H9 (cell line): ENCODE data around the gene ZNF215. TPM values are rescaled to one million over a fixed set of nuclear protein-coding genes. Genes with fewer than 3 reads are reported as not detected.

Source experiments
- DNase-seq: peaks from one replicate; pipeline ENCODE4 v3.0.0-alpha.2; 2017
- H2AFZ ChIP-seq: one replicate; pipeline ENCODE4 v1.6.1; 2013; ENCODE audit warnings: mild to moderate bottlenecking, low read length, control low read depth, moderate library complexity
- H2AK5ac ChIP-seq: 2 replicates; pipeline ENCODE4 v1.6.1; 2013; ENCODE audit warnings: low read length, control low read depth, mixed read lengths; ENCODE audit not compliant: insufficient read length
- H2BK120ac ChIP-seq: one replicate; pipeline ENCODE4 v1.6.1; 2013; ENCODE audit warnings: low read depth, mild to moderate bottlenecking, low read length, control low read depth, inconsistent platforms; ENCODE audit not compliant: poor library complexity, severe bottlenecking
- H2BK12ac ChIP-seq: 2 replicates; pipeline ENCODE4 v1.6.1; 2013; ENCODE audit warnings: low read length, control low read depth, mixed read lengths, low read depth; ENCODE audit not compliant: insufficient read length
- H2BK15ac ChIP-seq: 2 replicates; pipeline ENCODE4 v1.6.1; 2013; ENCODE audit warnings: low read depth, low read length, control low read depth
- H2BK20ac ChIP-seq: one replicate; pipeline ENCODE4 v1.6.1; 2013; ENCODE audit warnings: low read depth, mild to moderate bottlenecking, low read length, control low read depth, inconsistent platforms; ENCODE audit not compliant: poor library complexity, severe bottlenecking
- H2BK5ac ChIP-seq: 2 replicates; pipeline ENCODE4 v1.6.1; 2013; ENCODE audit warnings: low read length, control low read depth, mixed read lengths; ENCODE audit not compliant: insufficient read length
- H3K14ac ChIP-seq: 2 replicates; pipeline ENCODE4 v1.6.1; 2013; ENCODE audit warnings: low read length, control low read depth; ENCODE audit not compliant: insufficient read depth
- H3K18ac ChIP-seq: 2 replicates; pipeline ENCODE4 v1.6.1; 2013; ENCODE audit warnings: low read depth, mild to moderate bottlenecking, mixed read lengths, low read length, control low read depth; ENCODE audit not compliant: insufficient read length
- H3K23ac ChIP-seq: 2 replicates; pipeline ENCODE4 v1.6.1; 2013; ENCODE audit warnings: low read length, control low read depth, mixed read lengths, low read depth; ENCODE audit not compliant: insufficient read length
- H3K23me2 ChIP-seq: 2 replicates; pipeline ENCODE4 v1.6.1; 2013; ENCODE audit warnings: low read depth, mild to moderate bottlenecking, mixed read lengths, low read length, control low read depth; ENCODE audit not compliant: insufficient read length, poor library complexity, severe bottlenecking
- H3K27ac ChIP-seq: 2 replicates; pipeline ENCODE4 v1.5.1; 2013; ENCODE audit warnings: low read length, control low read depth, mixed read lengths, low read depth; ENCODE audit not compliant: insufficient read length
- H3K27me3 ChIP-seq: 2 replicates; pipeline ENCODE4 v1.6.1; 2013; ENCODE audit warnings: low read length, control low read depth, inconsistent platforms; ENCODE audit not compliant: insufficient read depth
- H3K4ac ChIP-seq: 2 replicates; pipeline ENCODE4 v1.6.1; 2013; ENCODE audit warnings: low read depth, mild to moderate bottlenecking, control low read depth, inconsistent platforms, low read length, moderate library complexity
- H3K4me1 ChIP-seq: 2 replicates; pipeline ENCODE4 v1.6.1; 2013; ENCODE audit warnings: low read length, control low read depth, inconsistent platforms; ENCODE audit not compliant: insufficient read depth
- H3K4me2 ChIP-seq: 2 replicates; pipeline ENCODE4 v1.6.1; 2013; ENCODE audit warnings: low read length, control low read depth, mixed read lengths; ENCODE audit not compliant: insufficient read length, insufficient read depth
- H3K56ac ChIP-seq: 2 replicates; pipeline ENCODE4 v1.6.1; 2013; ENCODE audit warnings: low read depth, mild to moderate bottlenecking, mixed read lengths, low read length, control low read depth; ENCODE audit not compliant: insufficient read length
- H3K79me1 ChIP-seq: 2 replicates; pipeline ENCODE4 v1.6.1; 2013; ENCODE audit warnings: low read depth, mild to moderate bottlenecking, moderate library complexity, low read length, control low read depth, inconsistent platforms; ENCODE audit not compliant: insufficient read depth, poor library complexity, severe bottlenecking
- H3K79me2 ChIP-seq: 2 replicates; pipeline ENCODE4 v1.6.1; 2013; ENCODE audit warnings: low read length, control low read depth, inconsistent platforms; ENCODE audit not compliant: insufficient read depth
- H3K9ac ChIP-seq: 2 replicates; pipeline ENCODE4 v1.6.1; 2013; ENCODE audit warnings: low read length, control low read depth, mixed read lengths; ENCODE audit not compliant: insufficient read length; ENCODE audit errors: extremely low read depth
- H3K9me3 ChIP-seq: one replicate; pipeline ENCODE4 v1.6.1; 2013; ENCODE audit warnings: low read depth, low read length, inconsistent platforms; ENCODE audit not compliant: control insufficient read depth
- H3T11ph ChIP-seq: one replicate; pipeline ENCODE4 v1.6.1; 2013; ENCODE audit warnings: mild to moderate bottlenecking, low read length, control low read depth, inconsistent platforms
- H4K20me1 ChIP-seq: one replicate; pipeline ENCODE4 v1.6.1; 2013; ENCODE audit not compliant: control insufficient read depth, insufficient read length, insufficient read depth
- H4K5ac ChIP-seq: 2 replicates; pipeline ENCODE4 v1.6.1; 2013; ENCODE audit warnings: low read depth, mild to moderate bottlenecking, mixed read lengths, low read length, control low read depth; ENCODE audit not compliant: insufficient read length
- H4K8ac ChIP-seq: replicated peaks from 2 replicates; pipeline ENCODE4 v1.6.1; 2013; ENCODE audit warnings: low read length, control low read depth, mixed read lengths, low read depth; ENCODE audit not compliant: insufficient read length
- H4K91ac ChIP-seq: 2 replicates; pipeline ENCODE4 v1.6.1; 2013; ENCODE audit warnings: low read depth, mild to moderate bottlenecking, moderate library complexity, mixed read lengths, low read length, control low read depth; ENCODE audit not compliant: insufficient read length
- H3K27ac Mint-ChIP-seq, 3 experiments: 2 replicates in 2 of 3; 3 replicates in 1 of 3; pipeline ENCODE4 v1.8.0; 2020 to 2021; ENCODE audit warnings: mixed read lengths in 3 of 3, mild to moderate bottlenecking in 1 of 3, moderate library complexity in 1 of 3
- H3K27me3 Mint-ChIP-seq: 2 replicates; pipeline ENCODE4 v1.8.0; 2021; ENCODE audit warnings: low read depth, mild to moderate bottlenecking, moderate library complexity, mixed read lengths
- H3K36me3 Mint-ChIP-seq, 3 experiments: 2 replicates in 2 of 3; 3 replicates in 1 of 3; pipeline ENCODE4 v1.8.0; 2020 to 2021; ENCODE audit warnings: low read depth in 3 of 3, mixed read lengths in 3 of 3; ENCODE audit not compliant: insufficient read depth in 1 of 3
- H3K4me1 Mint-ChIP-seq, 2 experiments: 2 replicates each; pipeline ENCODE4 v1.8.0; 2020; ENCODE audit warnings: mixed read lengths in 2 of 2
- H3K4me3 Mint-ChIP-seq, 2 experiments: 2 replicates in 1 of 2; 3 replicates in 1 of 2; pipeline ENCODE4 v1.8.0; 2020 to 2021; ENCODE audit warnings: mild to moderate bottlenecking in 2 of 2, mixed read lengths in 2 of 2, moderate library complexity in 1 of 2
- H3K9me3 Mint-ChIP-seq, 2 experiments: 2 replicates in 1 of 2; 3 replicates in 1 of 2; pipeline ENCODE4 v1.8.0; 2020; ENCODE audit warnings: mild to moderate bottlenecking in 2 of 2, mixed read lengths in 2 of 2, moderate library complexity in 1 of 2
- CTCF ChIP-seq: fragments of 200-600 bp; sonication (generic); conservative IDR thresholded peaks from 3 replicates; pipeline ENCODE4 v1.8.0; 2021; ENCODE audit warnings: antibody characterized with exemption, mild to moderate bottlenecking
- WGBS: extraction: QIAGEN DNeasy Blood & Tissue Kit; methylation state at CpG from one replicate; pipeline ENCODE4 v1.1.7; 2013; ENCODE audit warnings: missing lambda C conversion rate, low lambda C conversion rate, mixed read lengths; ENCODE audit not compliant: insufficient read length; ENCODE audit errors: extremely low coverage; 5-methylcytosine and 5-hydroxymethylcytosine counted together
- total RNA-seq: library from RNA; stranded (reverse); gene quantifications from 2 replicates; pipeline ENCODE4 v1.2.1, GENCODE V29; 2021

ZNF215 gene
- total RNA-seq, 1 experiment from 2014 or later: 18.0 TPM

- no peaks in the 10 kb centered on the region for H3K79me1 ChIP-seq
- Mint-ChIP-seq H3K36me3 (0 out of 7 replicates have a peak, but pooled peaks cover 0 to 4% (median 0%) of the 10 kb centered on the region in 3 experiments), H3K27ac (peak overlapping the region in 1 of 3 experiments; percentile 17; a peak in 1 of 7 replicates), H3K9me3 (peaks cover 0 to 4% of the 10 kb centered on the region in 2 experiments; a peak in 1 of 5 replicates), H3K4me1 (no peaks in the 10 kb centered on the region), H3K27me3 (peaks cover 2% of the 10 kb centered on the region; the same call in 1 of the 2 replicates), H3K4me3 (no peak overlapping the region)
- no peak overlapping the region for H3K14ac ChIP-seq
- H3K79me2 ChIP-seq: no peaks in the 10 kb centered on the region
- H2AK5ac ChIP-seq: no peak overlapping the region
- no peak overlapping the region for H2BK12ac ChIP-seq
- H3K56ac ChIP-seq: no peak overlapping the region
- H3K9me3 ChIP-seq: no peaks in the 10 kb centered on the region
- H3K18ac ChIP-seq: no peak overlapping the region
- no peak overlapping the region for H3K4me2 ChIP-seq
- no peak overlapping the region for H4K5ac ChIP-seq
- no peak overlapping the region for H4K91ac ChIP-seq
- no peak overlapping the region for H2AFZ ChIP-seq
- no peak overlapping the region for H2BK20ac ChIP-seq
- no peak overlapping the region for H3T11ph ChIP-seq
- TF ChIP-seq CTCF: no peak
- H3K27ac ChIP-seq: no peak overlapping the region
- no peaks in the 10 kb centered on the region for H3K4me1 ChIP-seq
- H2BK5ac ChIP-seq: no peak overlapping the region
- H3K27me3 ChIP-seq: no peaks in the 10 kb centered on the region
- H3K9ac ChIP-seq: no peak overlapping the region
- H3K23ac ChIP-seq: no peak overlapping the region
- no CpG with 5 or more reads among the region's 6 CpGs for WGBS
- H3K4ac ChIP-seq: no peak overlapping the region; the same call in 1 of the 2 replicates
- DNase-seq: no peak
- no peaks in the 10 kb centered on the region for H3K23me2 ChIP-seq
- H4K20me1 ChIP-seq: no peaks in the 10 kb centered on the region
- H2BK120ac ChIP-seq: no peak overlapping the region
- H4K8ac ChIP-seq: no peak overlapping the region
- H2BK15ac ChIP-seq: no peak overlapping the region
These were observed 65.0 kb downstream of the ZNF215 start for GRCh38 chr11:6991227-6991626.
